HepG2 (cell line): ENCODE measurements around the gene ITGB3. TPM values are rescaled to one million over a fixed set of nuclear protein-coding genes. Genes with fewer than 3 reads are reported as not detected.
A peak's percentile ranks its signal among the peaks of the same experiment; 100 is the strongest.

Experiments
- CBFB ChIP-seq: sonication (generic); formaldehyde crosslinking; IDR thresholded peaks from 2 replicates; pipeline ENCODE4 v1.4.0; 2020; ENCODE audit warnings: missing genetic modification reagents
- PAX8 ChIP-seq: sonication (generic); formaldehyde crosslinking; IDR thresholded peaks from 2 replicates; pipeline ENCODE4 v1.8.0; 2022; ENCODE audit warnings: mild to moderate bottlenecking, missing genetic modification reagents, borderline replicate concordance
- POGK ChIP-seq: sonication (generic); formaldehyde crosslinking; conservative IDR thresholded peaks from 2 replicates; pipeline ENCODE4 v1.8.0; 2022; ENCODE audit warnings: mild to moderate bottlenecking, moderate library complexity, missing genetic modification reagents
- SMAD1 ChIP-seq: sonication (generic); formaldehyde crosslinking; IDR thresholded peaks from 2 replicates; pipeline ENCODE4 v1.4.0; 2020; ENCODE audit warnings: missing genetic modification reagents, low read depth, mild to moderate bottlenecking, borderline replicate concordance
- TMF1 ChIP-seq: sonication (generic); formaldehyde crosslinking; IDR thresholded peaks from 2 replicates; pipeline ENCODE4 v1.8.1; 2022; ENCODE audit warnings: low read depth, missing genetic modification reagents
- UBTF ChIP-seq: sonication (generic); formaldehyde crosslinking; IDR thresholded peaks from 2 replicates; pipeline ENCODE4 v1.4.0; 2020; ENCODE audit warnings: mild to moderate bottlenecking, missing genetic modification reagents
- ZBTB44 ChIP-seq: sonication (generic); formaldehyde crosslinking; IDR thresholded peaks from 2 replicates; pipeline ENCODE4 v1.4.0; 2020; ENCODE audit warnings: missing genetic modification reagents
- ZKSCAN5 ChIP-seq: sonication (generic); formaldehyde crosslinking; IDR thresholded peaks from 2 replicates; pipeline ENCODE4 v1.5.1; 2020; ENCODE audit warnings: mild to moderate bottlenecking, missing genetic modification reagents
- ZNF335 ChIP-seq: sonication (generic); formaldehyde crosslinking; IDR thresholded peaks from 2 replicates; pipeline ENCODE4 v1.4.0; 2020; ENCODE audit warnings: missing genetic modification reagents
- ZNF44 ChIP-seq: sonication (generic); formaldehyde crosslinking; IDR thresholded peaks from 2 replicates; pipeline ENCODE4 v1.5.1; 2020; ENCODE audit warnings: mild to moderate bottlenecking, missing genetic modification reagents
- ZNF451 ChIP-seq: sonication (generic); formaldehyde crosslinking; IDR thresholded peaks from 2 replicates; pipeline ENCODE4 v1.5.0; 2020; ENCODE audit warnings: mild to moderate bottlenecking, missing genetic modification reagents
- ZNF501 ChIP-seq: sonication (generic); formaldehyde crosslinking; IDR thresholded peaks from 2 replicates; pipeline ENCODE4 v1.5.1; 2020; ENCODE audit warnings: mild to moderate bottlenecking, moderate library complexity, missing genetic modification reagents
- ZNF572 ChIP-seq: sonication (generic); formaldehyde crosslinking; IDR thresholded peaks from 2 replicates; pipeline ENCODE4 v1.5.1; 2020; ENCODE audit warnings: mild to moderate bottlenecking, missing genetic modification reagents
- polyA plus RNA-seq, 8 experiments: library from polyadenylated mRNA; depleted of rRNA in 3 of 8; stranded (reverse) in 7 of 8; unstranded in 1 of 8; fragments of >200 nt; fragmentation: Illumina TruSeq in 4 of 8; extraction: Trizol in 4 of 8; gene quantifications; 2 replicates each; pipeline versions ENCODE4 v1.2.1 to v1.2.3, GENCODE V29; 2011 to 2016; ENCODE audit warnings: low read depth in 4 of 8, missing spikeins in 1 of 8, mixed read lengths in 1 of 8; ENCODE audit not compliant: insufficient read depth in 1 of 8
- total RNA-seq, 5 experiments: library from RNA; depleted of rRNA; stranded (reverse); fragments of >200 nt; fragmentation: Illumina TruSeq; extraction: Trizol; gene quantifications; 2 replicates each; pipeline ENCODE4 v1.2.3, GENCODE V29; 2016; ENCODE audit warnings: low read depth in 1 of 5
- TF ChIP-seq, protein P1 (sequence below): sonication (generic); formaldehyde crosslinking; IDR thresholded peaks from 2 replicates; pipeline ENCODE4 v1.8.0; 2022; ENCODE audit warnings: missing genetic modification reagents, mild to moderate bottlenecking, inconsistent platforms, borderline replicate concordance
- TF ChIP-seq, protein P2 (sequence below): sonication (generic); formaldehyde crosslinking; IDR thresholded peaks from 2 replicates; pipeline ENCODE4 v1.4.0; 2020; ENCODE audit warnings: missing genetic modification reagents, mild to moderate bottlenecking, borderline replicate concordance

Gene ITGB3
- total and polyA plus RNA-seq, 2 of the 13 experiments (the other 11 are each of a cell fraction or from before 2014, with no cell fraction given): 0.09 to 0.31 TPM

GRCh38 chr17:47253541-47254402 is at the start of gene ITGB3 (continued):
- TF ChIP-seq POGK (peak; percentile 58), ZBTB44 (CRISPR knock-in tag) (no peak), PAX8 (CRISPR knock-in tag) (peak; percentile 84; the same call in 1 of the 2 replicates), CBFB (no peak), ZKSCAN5 (CRISPR knock-in tag) (peak; percentile 87; the same call in 1 of the 2 replicates), TMF1 (CRISPR knock-in tag) (0 out of 2 replicates have a peak, but pooled peaks have one; percentile 36), UBTF (peak; percentile 88), ZNF44 (no peak), ZNF335 (CRISPR knock-in tag) (no peak), ZNF572 (CRISPR knock-in tag) (no peak), ZNF451 (CRISPR knock-in tag) (peak; percentile 72; the same call in 1 of the 2 replicates), SMAD1 (CRISPR knock-in tag) (0 out of 2 replicates have a peak, but pooled peaks have one; percentile 24), ZNF501 (CRISPR knock-in tag) (0 out of 2 replicates have a peak, but pooled peaks have one; percentile 15)
- TF ChIP-seq, protein P1, sequence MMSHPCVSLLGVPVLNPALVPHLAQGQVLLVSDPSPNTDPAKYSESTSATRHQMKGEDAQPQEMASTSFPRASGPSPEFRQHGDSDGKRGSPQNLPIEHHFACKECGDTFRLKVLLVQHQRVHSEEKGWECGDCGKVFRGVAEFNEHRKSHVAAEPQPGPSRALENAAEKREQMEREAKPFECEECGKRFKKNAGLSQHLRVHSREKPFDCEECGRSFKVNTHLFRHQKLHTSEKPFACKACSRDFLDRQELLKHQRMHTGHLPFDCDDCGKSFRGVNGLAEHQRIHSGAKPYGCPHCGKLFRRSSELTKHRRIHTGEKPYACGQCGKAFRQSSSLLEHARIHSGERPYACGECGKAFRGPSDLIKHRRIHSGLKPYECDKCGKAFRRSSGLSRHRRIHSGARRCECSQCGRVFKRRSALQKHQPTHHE (CRISPR knock-in tag): no peak
- TF ChIP-seq, protein P2, sequence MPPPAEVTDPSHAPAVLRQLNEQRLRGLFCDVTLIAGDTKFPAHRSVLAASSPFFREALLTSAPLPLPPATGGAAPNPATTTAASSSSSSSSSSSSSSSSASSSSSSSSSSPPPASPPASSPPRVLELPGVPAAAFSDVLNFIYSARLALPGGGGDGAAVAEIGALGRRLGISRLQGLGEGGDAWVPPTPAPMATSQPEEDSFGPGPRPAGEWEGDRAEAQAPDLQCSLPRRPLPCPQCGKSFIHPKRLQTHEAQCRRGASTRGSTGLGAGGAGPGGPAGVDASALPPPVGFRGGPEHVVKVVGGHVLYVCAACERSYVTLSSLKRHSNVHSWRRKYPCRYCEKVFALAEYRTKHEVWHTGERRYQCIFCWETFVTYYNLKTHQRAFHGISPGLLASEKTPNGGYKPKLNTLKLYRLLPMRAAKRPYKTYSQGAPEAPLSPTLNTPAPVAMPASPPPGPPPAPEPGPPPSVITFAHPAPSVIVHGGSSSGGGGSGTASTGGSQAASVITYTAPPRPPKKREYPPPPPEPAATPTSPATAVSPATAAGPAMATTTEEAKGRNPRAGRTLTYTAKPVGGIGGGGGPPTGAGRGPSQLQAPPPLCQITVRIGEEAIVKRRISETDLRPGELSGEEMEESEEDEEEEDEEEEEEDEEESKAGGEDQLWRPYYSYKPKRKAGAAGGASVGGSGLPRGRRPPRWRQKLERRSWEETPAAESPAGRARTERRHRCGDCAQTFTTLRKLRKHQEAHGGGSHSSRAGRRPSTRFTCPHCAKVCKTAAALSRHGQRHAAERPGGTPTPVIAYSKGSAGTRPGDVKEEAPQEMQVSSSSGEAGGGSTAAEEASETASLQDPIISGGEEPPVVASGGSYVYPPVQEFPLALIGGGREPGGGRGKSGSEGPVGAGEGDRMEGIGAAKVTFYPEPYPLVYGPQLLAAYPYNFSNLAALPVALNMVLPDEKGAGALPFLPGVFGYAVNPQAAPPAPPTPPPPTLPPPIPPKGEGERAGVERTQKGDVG (CRISPR knock-in tag): no peak
